Mesenchymal stem cell (in vitro differentiated cells and primary cell): ENCODE data around the gene CEPT1.

Experiments used
- DNase-seq: peaks from one replicate; pipeline ENCODE4 v3.0.0-alpha.2; 2013
- H2AFZ ChIP-seq: one replicate; pipeline ENCODE4 v1.6.1; 2013; ENCODE audit warnings: low read depth, mild to moderate bottlenecking, control low read depth, inconsistent platforms, low read length, moderate library complexity
- H2AK5ac ChIP-seq: 2 replicates; pipeline ENCODE4 v1.6.1; 2013; ENCODE audit warnings: low read length, moderate library complexity, mild to moderate bottlenecking, inconsistent platforms; ENCODE audit not compliant: severe bottlenecking
- H2BK120ac ChIP-seq: one replicate; pipeline ENCODE4 v1.6.1; 2013; ENCODE audit warnings: low read depth, mild to moderate bottlenecking, inconsistent platforms, low read length, moderate library complexity
- H2BK12ac ChIP-seq, 2 experiments: one replicate each; pipeline ENCODE4 v1.6.1; 2013; ENCODE audit warnings: inconsistent platforms in 2 of 2, low read length in 2 of 2, mild to moderate bottlenecking in 2 of 2, moderate library complexity in 2 of 2, control low read depth in 1 of 2
- H2BK15ac ChIP-seq: one replicate; pipeline ENCODE4 v1.6.1; 2013; ENCODE audit warnings: mild to moderate bottlenecking, low read depth, inconsistent platforms; ENCODE audit not compliant: poor library complexity, severe bottlenecking
- H2BK5ac ChIP-seq: 2 replicates; pipeline ENCODE4 v1.6.1; 2013; ENCODE audit warnings: low read depth, mild to moderate bottlenecking, low read length, control low read depth, inconsistent platforms; ENCODE audit not compliant: poor library complexity, severe bottlenecking
- H3K14ac ChIP-seq, 2 experiments: one replicate each; pipeline ENCODE4 v1.6.1; 2013; ENCODE audit warnings: inconsistent platforms in 2 of 2, low read length in 2 of 2, control low read depth in 1 of 2, mild to moderate bottlenecking in 1 of 2, moderate library complexity in 1 of 2
- H3K18ac ChIP-seq, 2 experiments: one replicate each; pipeline ENCODE4 v1.6.1; 2013; ENCODE audit warnings: inconsistent platforms in 2 of 2, low read length in 2 of 2, control low read depth in 1 of 2, low read depth in 1 of 2, mild to moderate bottlenecking in 1 of 2
- H3K23ac ChIP-seq, 2 experiments: one replicate each; pipeline ENCODE4 v1.6.1; 2013; ENCODE audit warnings: inconsistent platforms in 2 of 2, low read length in 2 of 2, mild to moderate bottlenecking in 2 of 2, moderate library complexity in 2 of 2, control low read depth in 1 of 2
- H3K27ac ChIP-seq: 2 replicates; pipeline ENCODE4 v1.5.1; 2013; ENCODE audit warnings: mild to moderate bottlenecking, moderate library complexity, low read length, control low read depth, inconsistent platforms; ENCODE audit not compliant: poor library complexity, severe bottlenecking
- H3K27me3 ChIP-seq, 2 experiments: 2 replicates each; pipeline versions ENCODE4 v1.6.1 to v1.7.0; 2013; ENCODE audit warnings: low read length in 2 of 2, mild to moderate bottlenecking in 2 of 2, moderate library complexity in 2 of 2, control low read depth in 1 of 2, inconsistent platforms in 1 of 2; ENCODE audit not compliant: control insufficient read depth in 1 of 2, insufficient read depth in 1 of 2
- H3K36me3 ChIP-seq, 2 experiments: 2 replicates each; pipeline versions ENCODE4 v1.6.1 to v1.7.0; 2013; ENCODE audit warnings: low read length in 2 of 2, control low read depth in 1 of 2, inconsistent platforms in 1 of 2, low read depth in 1 of 2, mild to moderate bottlenecking in 1 of 2; ENCODE audit not compliant: insufficient read depth in 2 of 2, control insufficient read depth in 1 of 2
- H3K4ac ChIP-seq, 2 experiments: one replicate each; pipeline ENCODE4 v1.6.1; 2013; ENCODE audit warnings: inconsistent platforms in 2 of 2, low read length in 2 of 2, mild to moderate bottlenecking in 2 of 2, moderate library complexity in 2 of 2, control low read depth in 1 of 2, low read depth in 1 of 2
- H3K4me1 ChIP-seq: 2 replicates; pipeline ENCODE4 v1.6.1; 2013; ENCODE audit warnings: low read depth, low read length, control low read depth; ENCODE audit not compliant: control insufficient read depth, insufficient read depth
- H3K4me2 ChIP-seq: 2 replicates; pipeline ENCODE4 v1.6.1; 2013; ENCODE audit warnings: low read length, mild to moderate bottlenecking, inconsistent platforms; ENCODE audit not compliant: poor library complexity, severe bottlenecking
- H3K4me3 ChIP-seq, 2 experiments: 2 replicates each; pipeline versions ENCODE4 v1.5.1 to v1.7.0; 2013; ENCODE audit warnings: low read length in 2 of 2, mild to moderate bottlenecking in 2 of 2, control low read depth in 1 of 2, low read depth in 1 of 2; ENCODE audit not compliant: insufficient read depth in 1 of 2
- H3K79me1 ChIP-seq: replicated peaks from 2 replicates; pipeline ENCODE4 v1.6.1; 2013; ENCODE audit warnings: mild to moderate bottlenecking, control low read depth, low read length, inconsistent platforms; ENCODE audit not compliant: poor library complexity, severe bottlenecking
- H3K9ac ChIP-seq: 2 replicates; pipeline ENCODE4 v1.7.0; 2013; ENCODE audit warnings: mild to moderate bottlenecking, low read length, moderate library complexity
- H3K9me3 ChIP-seq: 2 replicates; pipeline ENCODE4 v1.7.0; 2013; ENCODE audit warnings: mild to moderate bottlenecking, low read length; ENCODE audit not compliant: control insufficient read depth
- H4K8ac ChIP-seq: one replicate; pipeline ENCODE4 v1.6.1; 2013; ENCODE audit warnings: inconsistent platforms, mild to moderate bottlenecking, low read length, moderate library complexity
- H4K91ac ChIP-seq: one replicate; pipeline ENCODE4 v1.6.1; 2013; ENCODE audit warnings: mild to moderate bottlenecking, low read length, inconsistent platforms
- WGBS: methylation state at CpG from one replicate; pipeline ENCODE4 v1.1.7; 2013; ENCODE audit warnings: mixed read lengths; 5-methylcytosine and 5-hydroxymethylcytosine counted together

Gene CEPT1

GRCh38 chr1:111193712-111194480 lies 53.9 kb downstream of the CEPT1 start:
- H3K9me3 ChIP-seq, result no peaks in the 10 kb centered on the region
- no peak overlapping the region for H3K4ac ChIP-seq
- no peak overlapping the region for H2AFZ ChIP-seq
- no peak for DNase-seq
- no peak overlapping the region for H3K14ac ChIP-seq
- no peak overlapping the region for H3K27ac ChIP-seq
- H3K18ac ChIP-seq, result no peak overlapping the region
- H3K4me1 ChIP-seq, result peaks cover 12% of the 10 kb centered on the region
- no peak overlapping the region for H2BK12ac ChIP-seq
- no peak overlapping the region for H3K23ac ChIP-seq
- H3K27me3 ChIP-seq, result peaks cover 0 to 8% of the 10 kb centered on the region in 2 experiments
- H4K91ac ChIP-seq, result no peak overlapping the region
- H2BK15ac ChIP-seq, result no peak overlapping the region
- no peak overlapping the region for H2BK120ac ChIP-seq
- H3K4me3 ChIP-seq, result peak overlapping the region in 1 of 2 experiments; percentile 17
- WGBS, result 85% methylated on average over 3 of the region's 3 CpGs
- no peaks in the 10 kb centered on the region for H3K79me1 ChIP-seq
- peaks cover 3 to 17% of the 10 kb centered on the region in 2 experiments for H3K36me3 ChIP-seq
- H3K9ac ChIP-seq, result peak overlapping the region; percentile 58
- no peak overlapping the region for H2AK5ac ChIP-seq
- no peak overlapping the region for H4K8ac ChIP-seq
- no peak overlapping the region for H2BK5ac ChIP-seq
- no peak overlapping the region for H3K4me2 ChIP-seq

- H4K91ac ChIP-seq, result no peak overlapping the region
- H2BK5ac ChIP-seq, result no peak overlapping the region
- no peaks in the 10 kb centered on the region for H3K9me3 ChIP-seq
- no peak overlapping the region for H3K14ac ChIP-seq
- H3K27ac ChIP-seq, result no peak overlapping the region
- H2AFZ ChIP-seq, result no peak overlapping the region
- H2BK12ac ChIP-seq, result no peak overlapping the region
- no peak overlapping the region for H2AK5ac ChIP-seq
- H3K18ac ChIP-seq, result no peak overlapping the region
- peaks cover 0 to 8% of the 10 kb centered on the region in 2 experiments for H3K27me3 ChIP-seq
- H3K36me3 ChIP-seq, result peaks cover 3 to 12% of the 10 kb centered on the region in 2 experiments
- H3K79me1 ChIP-seq, result no peaks in the 10 kb centered on the region
- H3K9ac ChIP-seq, result no peak overlapping the region
- H2BK15ac ChIP-seq, result no peak overlapping the region
- H4K8ac ChIP-seq, result no peak overlapping the region
- no peak overlapping the region for H2BK120ac ChIP-seq
- H3K23ac ChIP-seq, result no peak overlapping the region
- no peak overlapping the region for H3K4ac ChIP-seq
- DNase-seq, result no peak
- peaks cover 12% of the 10 kb centered on the region for H3K4me1 ChIP-seq
- 69% methylated on average over 2 of the region's 4 CpGs for WGBS
- H3K4me2 ChIP-seq, result no peak overlapping the region
- H3K4me3 ChIP-seq, result no peak overlapping the region
These were observed 55.1 kb downstream of the CEPT1 start for GRCh38 chr1:111195002-111195684.

- WGBS, result 88% methylated on average over 2 of the region's 2 CpGs
- no peak overlapping the region for H3K4me2 ChIP-seq
- no peak overlapping the region for H2BK15ac ChIP-seq
- no peak overlapping the region for H4K91ac ChIP-seq
- no peak overlapping the region for H3K14ac ChIP-seq
- no peaks in the 10 kb centered on the region for H3K9me3 ChIP-seq
- no peaks in the 10 kb centered on the region for H3K79me1 ChIP-seq
- H2BK5ac ChIP-seq, result no peak overlapping the region
- H4K8ac ChIP-seq, result peak overlapping the region; percentile 29
- H3K4me1 ChIP-seq, result peaks cover 13% of the 10 kb centered on the region
- H2AFZ ChIP-seq, result no peak overlapping the region
- no peak overlapping the region for H2BK120ac ChIP-seq
- H3K27ac ChIP-seq, result no peak overlapping the region
- H3K23ac ChIP-seq, result no peak overlapping the region
- no peak overlapping the region for H3K4ac ChIP-seq
- H3K27me3 ChIP-seq, result peaks cover 0 to 8% of the 10 kb centered on the region in 2 experiments
- no peak overlapping the region for H3K18ac ChIP-seq
- H2BK12ac ChIP-seq, result no peak overlapping the region
- H3K9ac ChIP-seq, result no peak overlapping the region
- H3K36me3 ChIP-seq, result peaks cover 6 to 12% of the 10 kb centered on the region in 2 experiments
- H3K4me3 ChIP-seq, result no peak overlapping the region
- DNase-seq, result no peak
- no peak overlapping the region for H2AK5ac ChIP-seq
These were observed 56.2 kb downstream of the CEPT1 start for GRCh38 chr1:111196213-111196612.

- no peak overlapping the region for H3K23ac ChIP-seq
- peak; percentile 33 for DNase-seq
- H2AFZ ChIP-seq, result no peak overlapping the region
- H3K9ac ChIP-seq, result no peak overlapping the region
- H3K4me1 ChIP-seq, result peaks cover 8% of the 10 kb centered on the region
- H2BK120ac ChIP-seq, result no peak overlapping the region
- H3K4me2 ChIP-seq, result no peak overlapping the region
- no peak overlapping the region for H4K8ac ChIP-seq
- no peak overlapping the region for H2AK5ac ChIP-seq
- no peak overlapping the region for H3K14ac ChIP-seq
- H3K27me3 ChIP-seq, result peaks cover 0 to 8% of the 10 kb centered on the region in 2 experiments
- peaks cover 6 to 12% of the 10 kb centered on the region in 2 experiments for H3K36me3 ChIP-seq
- WGBS, result 40% methylated on average over 5 of the region's 6 CpGs
- H2BK5ac ChIP-seq, result no peak overlapping the region
- H3K4me3 ChIP-seq, result no peak overlapping the region
- no peak overlapping the region for H4K91ac ChIP-seq
- no peaks in the 10 kb centered on the region for H3K79me1 ChIP-seq
- H2BK12ac ChIP-seq, result no peak overlapping the region
- no peak overlapping the region for H3K27ac ChIP-seq
- no peaks in the 10 kb centered on the region for H3K9me3 ChIP-seq
- no peak overlapping the region for H3K18ac ChIP-seq
- no peak overlapping the region for H2BK15ac ChIP-seq
- no peak overlapping the region for H3K4ac ChIP-seq
These were observed 57.7 kb downstream of the CEPT1 start for GRCh38 chr1:111197598-111198284.
